IPS-NIHi11 (cell line): ENCODE measurements around the gene CNGB1.

Source experiments
- DNase-seq: peaks from one replicate; pipeline ENCODE4 v3.0.0; 2012; ENCODE audit warnings: mixed read lengths, low spot score

Gene CNGB1

GRCh38 chr16:57972306-57972705, 1.4 kb upstream of the CNGB1 start:
- no peak for DNase-seq

GRCh38 chr16:57971848-57972247, 920 bp upstream of the CNGB1 start:
- DNase-seq: no peak

- no peak for DNase-seq
Measured at GRCh38 chr16:57970319-57970718, 609 bp downstream of the CNGB1 start.

GRCh38 chr16:57969451-57970123, 1.3 kb downstream of the CNGB1 start:
- no peak for DNase-seq

GRCh38 chr16:57967916-57968315, 3.0 kb downstream of the CNGB1 start:
- no peak for DNase-seq

GRCh38 chr16:57966986-57967385, 3.9 kb downstream of the CNGB1 start:
- no peak for DNase-seq

GRCh38 chr16:57966204-57966771, 4.6 kb downstream of the CNGB1 start:
- DNase-seq: no peak

GRCh38 chr16:57964157-57964700, 6.7 kb downstream of the CNGB1 start:
- no peak for DNase-seq

GRCh38 chr16:57962756-57963155, 8.2 kb downstream of the CNGB1 start:
- DNase-seq: no peak

GRCh38 chr16:57962046-57962445, 8.9 kb downstream of the CNGB1 start:
- no peak for DNase-seq

GRCh38 chr16:57961538-57961937, 9.4 kb downstream of the CNGB1 start:
- no peak for DNase-seq

GRCh38 chr16:57960826-57961472, 10.0 kb downstream of the CNGB1 start:
- DNase-seq: no peak

- DNase-seq: no peak
Measured at GRCh38 chr16:57960310-57960709, 10.6 kb downstream of the CNGB1 start.

GRCh38 chr16:57959804-57960203, 11.1 kb downstream of the CNGB1 start:
- no peak for DNase-seq

GRCh38 chr16:57959121-57959520, 11.8 kb downstream of the CNGB1 start:
- DNase-seq: no peak

- no peak for DNase-seq
Measured at GRCh38 chr16:57958544-57958943, 12.4 kb downstream of the CNGB1 start.

- DNase-seq: no peak
Measured at GRCh38 chr16:57957673-57958392, 13.1 kb downstream of the CNGB1 start.

GRCh38 chr16:57956924-57957672, 13.8 kb downstream of the CNGB1 start:
- no peak for DNase-seq

GRCh38 chr16:57956270-57956808, 14.6 kb downstream of the CNGB1 start:
- DNase-seq: no peak

- DNase-seq: no peak
Measured at GRCh38 chr16:57955572-57956188, 15.2 kb downstream of the CNGB1 start.

- DNase-seq: no peak
Measured at GRCh38 chr16:57953857-57954256, 17.1 kb downstream of the CNGB1 start.
